ENCODE results near the gene LRRC27.

DNA sequence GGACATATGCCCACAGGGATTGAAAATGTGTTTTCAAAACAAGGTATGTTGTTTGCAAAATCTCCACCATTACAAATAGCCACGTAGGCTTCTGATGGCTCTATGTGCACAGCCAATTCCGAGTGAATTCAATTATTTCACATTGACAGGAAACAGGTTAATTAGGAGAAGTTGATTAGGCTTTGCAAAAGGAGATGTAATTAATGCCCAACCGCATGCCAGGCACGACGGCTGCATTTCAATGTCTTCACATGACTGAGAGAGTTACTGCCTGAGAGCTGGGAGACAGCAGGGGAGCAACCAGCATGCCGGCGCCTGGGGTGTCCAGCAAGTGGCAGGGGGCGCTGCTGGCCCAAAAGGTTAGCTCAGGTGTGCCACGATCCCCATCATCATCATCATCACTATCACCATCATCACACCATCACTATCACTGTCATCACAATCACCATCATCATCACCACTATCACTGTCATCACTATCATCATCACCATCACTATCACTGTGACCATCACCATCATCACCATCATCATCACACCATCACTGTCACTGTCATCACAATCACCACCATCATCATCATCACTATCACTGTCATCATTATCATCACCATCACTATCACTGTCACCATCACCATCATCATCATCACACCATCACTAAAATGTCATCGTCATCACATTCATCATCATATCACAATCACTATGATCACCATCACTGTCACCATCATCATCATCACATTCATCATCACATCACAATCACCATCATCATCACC lies 95.2 kb downstream of the LRRC27 start:
- TF ChIP-seq, protein P1, sequence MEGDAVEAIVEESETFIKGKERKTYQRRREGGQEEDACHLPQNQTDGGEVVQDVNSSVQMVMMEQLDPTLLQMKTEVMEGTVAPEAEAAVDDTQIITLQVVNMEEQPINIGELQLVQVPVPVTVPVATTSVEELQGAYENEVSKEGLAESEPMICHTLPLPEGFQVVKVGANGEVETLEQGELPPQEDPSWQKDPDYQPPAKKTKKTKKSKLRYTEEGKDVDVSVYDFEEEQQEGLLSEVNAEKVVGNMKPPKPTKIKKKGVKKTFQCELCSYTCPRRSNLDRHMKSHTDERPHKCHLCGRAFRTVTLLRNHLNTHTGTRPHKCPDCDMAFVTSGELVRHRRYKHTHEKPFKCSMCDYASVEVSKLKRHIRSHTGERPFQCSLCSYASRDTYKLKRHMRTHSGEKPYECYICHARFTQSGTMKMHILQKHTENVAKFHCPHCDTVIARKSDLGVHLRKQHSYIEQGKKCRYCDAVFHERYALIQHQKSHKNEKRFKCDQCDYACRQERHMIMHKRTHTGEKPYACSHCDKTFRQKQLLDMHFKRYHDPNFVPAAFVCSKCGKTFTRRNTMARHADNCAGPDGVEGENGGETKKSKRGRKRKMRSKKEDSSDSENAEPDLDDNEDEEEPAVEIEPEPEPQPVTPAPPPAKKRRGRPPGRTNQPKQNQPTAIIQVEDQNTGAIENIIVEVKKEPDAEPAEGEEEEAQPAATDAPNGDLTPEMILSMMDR (IDR thresholded peaks at IDR 0.05), result no peak
- no peak for TF ChIP-seq POLR2A (IDR thresholded peaks at IDR 0.05)

All from adrenal gland (tissue), 5 donors.